Body of pancreas (tissue), 4 donors: ENCODE measurements around the gene GLIS1. TPM values are rescaled to one million over a fixed set of nuclear protein-coding genes. Genes with fewer than 3 reads are reported as not detected.

Experiments used
- ATAC-seq: fragments of 150-250 bp; one replicate; pipeline ENCODE4 v1.9.1; 2016
- DNase-seq, 4 donors: peaks; one replicate each; pipeline ENCODE4 v3.0.0-alpha.2; 2019
- H3K27ac ChIP-seq, 4 donors: fragments of 200-600 bp; sonication (generic); 1 replicate in 3 of 4; 2 replicates in 1 of 4; pipeline versions ENCODE4 v1.5.1 to v1.6.1; 2016 to 2019; ENCODE audit warnings: mild to moderate bottlenecking in 1 of 4, mixed read lengths in 1 of 4, moderate library complexity in 1 of 4
- H3K27me3 ChIP-seq, 2 donors: fragments of 200-600 bp; sonication (generic); one replicate each; pipeline ENCODE4 v1.6.0; 2016; ENCODE audit warnings: mild to moderate bottlenecking in 1 of 2
- H3K36me3 ChIP-seq, 2 donors: fragments of 200-600 bp; sonication (generic); replicated peaks in 1 of 2; 2 replicates each; pipeline ENCODE4 v1.5.1; 2016; ENCODE audit warnings: low read depth in 2 of 2; ENCODE audit not compliant: insufficient read depth in 1 of 2
- H3K4me1 ChIP-seq: fragments of 200-600 bp; sonication (generic); one replicate; pipeline ENCODE4 v1.6.0; 2016
- H3K4me3 ChIP-seq, 2 donors: fragments of 200-600 bp; sonication (generic); 1 replicate in 1 of 2; 2 replicates in 1 of 2; pipeline ENCODE4 v1.5.1; 2016 to 2019
- H3K9me3 ChIP-seq, 3 donors: fragments of 200-600 bp; sonication (generic); 1 replicate in 2 of 3; 2 replicates in 1 of 3; pipeline ENCODE4 v1.5.1; 2016
- CTCF ChIP-seq, 7 experiments: fragments of 450-650 bp in 4 of 7; fragments of 200-600 bp in 3 of 7; sonication (generic) in 3 of 7; IDR thresholded peaks; one replicate each; pipeline ENCODE4 v1.5.1; 2016 to 2019; ENCODE audit warnings: antibody characterized with exemption in 7 of 7
- POLR2A ChIP-seq, 3 donors: fragments of 450-650 bp; IDR thresholded peaks; one replicate each; pipeline ENCODE4 v1.6.1; 2016; ENCODE audit warnings: antibody characterized with exemption in 3 of 3, mild to moderate bottlenecking in 2 of 3
- WGBS, 2 donors: methylation state at CpG; one replicate each; pipeline ENCODE4 v1.1.5; 2017; 5-methylcytosine and 5-hydroxymethylcytosine counted together
- intact Hi-C: fragments of 100-400 bp; cut with DNase I; formaldehyde crosslinking; loops from one replicate; pipeline ENCODE4 v1.15.1; 2023
- total RNA-seq, 2 donors: library from RNA; depleted of rRNA; stranded (reverse); fragments of >200 nt; gene quantifications; one replicate each; pipeline ENCODE4 v1.1.0, GENCODE V29; 2016

GLIS1 gene
- total RNA-seq, 2 donors from 2014 or later: 0.33 TPM; not detected in 1

DNA sequence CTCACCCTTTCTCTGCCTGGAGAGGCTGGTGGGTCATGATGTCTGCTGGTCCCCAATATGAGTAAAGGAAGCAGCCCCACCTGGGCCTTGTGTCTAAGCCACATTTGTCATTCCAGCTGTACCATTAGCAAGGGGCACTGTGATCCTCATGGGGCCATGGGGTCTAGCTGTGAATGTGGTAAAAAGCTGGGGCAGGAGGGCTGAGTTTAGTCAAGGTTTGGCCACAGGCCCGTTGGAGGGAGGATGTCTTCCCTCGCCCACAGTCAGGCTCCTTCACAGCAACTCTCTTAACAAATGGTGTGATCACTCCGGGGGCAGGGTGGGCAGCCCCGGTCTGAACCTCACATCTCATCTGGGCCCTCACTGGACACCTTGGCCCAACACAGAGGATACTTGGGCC is 164.3 kb downstream of the GLIS1 start:
- Histone ChIP-seq H3K27ac (no peak overlapping the region), H3K36me3 (no peaks in the 10 kb centered on the region), H3K4me3 (no peak overlapping the region), H3K9me3 (no peaks in the 10 kb centered on the region), H3K4me1 (peaks cover 8% of the 10 kb centered on the region), H3K27me3 (no peaks in the 10 kb centered on the region)
- peak in 1 of 4 donors; percentile 8 for DNase-seq
- 61 to 73% methylated on average over 4 of the region's 4 CpGs for WGBS, 2 donors
- TF ChIP-seq CTCF (IDR thresholded peaks at IDR 0.05) (no peak), POLR2A (IDR thresholded peaks at IDR 0.05) (no peak)
- intact Hi-C loops: no loop called here
- no peak for ATAC-seq

- Histone ChIP-seq H3K27me3 (no peaks in the 10 kb centered on the region), H3K36me3 (no peaks in the 10 kb centered on the region), H3K27ac (no peak overlapping the region), H3K4me1 (peaks cover 8% of the 10 kb centered on the region), H3K4me3 (no peak overlapping the region), H3K9me3 (no peaks in the 10 kb centered on the region)
- no peak for ATAC-seq
- TF ChIP-seq CTCF (IDR thresholded peaks at IDR 0.05) (no peak), POLR2A (IDR thresholded peaks at IDR 0.05) (no peak)
- intact Hi-C loops: no loop called here
- DNase-seq: peak in 1 of 4 donors; percentile 4
- WGBS, 2 donors: 81 to 100% methylated on average over 1 to 4 of the region's 4 CpGs
Observed at GRCh38 chr1:53573931-53574330, 165.0 kb downstream of the GLIS1 start.

DNA sequence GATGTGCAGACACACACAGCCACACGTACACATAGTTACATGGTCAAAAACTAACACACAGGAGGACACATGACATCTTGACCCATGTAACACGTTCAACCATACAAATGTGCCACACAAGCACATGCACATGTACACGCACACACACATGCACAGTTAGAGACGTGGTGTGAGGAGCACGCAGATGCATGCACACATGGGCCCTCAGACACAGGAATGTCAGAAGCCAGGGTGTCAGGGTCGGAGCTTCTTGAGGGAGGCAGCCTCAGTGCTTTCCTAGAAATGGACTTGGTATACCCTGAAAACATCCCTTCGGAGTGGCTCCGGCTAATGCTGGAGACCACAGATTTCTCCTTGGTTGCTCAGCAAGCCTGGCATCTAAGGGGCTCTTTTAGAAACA is 165.4 kb downstream of the GLIS1 start:
- H3K27me3 ChIP-seq: no peaks in the 10 kb centered on the region
- no peaks in the 10 kb centered on the region for H3K36me3 ChIP-seq
- no peaks in the 10 kb centered on the region for H3K9me3 ChIP-seq
- no peak overlapping the region for H3K4me3 ChIP-seq
- 71 to 85% methylated on average over 1 to 8 of the region's 8 CpGs for WGBS, 2 donors
- intact Hi-C loops: no loop called here
- TF ChIP-seq POLR2A (IDR thresholded peaks at IDR 0.05) (no peak), CTCF (IDR thresholded peaks at IDR 0.05) (no peak)
- H3K4me1 ChIP-seq: peaks cover 8% of the 10 kb centered on the region
- no peak overlapping the region for H3K27ac ChIP-seq
- no peak for ATAC-seq
- DNase-seq: peak in 1 of 4 donors; percentile 2

DNA sequence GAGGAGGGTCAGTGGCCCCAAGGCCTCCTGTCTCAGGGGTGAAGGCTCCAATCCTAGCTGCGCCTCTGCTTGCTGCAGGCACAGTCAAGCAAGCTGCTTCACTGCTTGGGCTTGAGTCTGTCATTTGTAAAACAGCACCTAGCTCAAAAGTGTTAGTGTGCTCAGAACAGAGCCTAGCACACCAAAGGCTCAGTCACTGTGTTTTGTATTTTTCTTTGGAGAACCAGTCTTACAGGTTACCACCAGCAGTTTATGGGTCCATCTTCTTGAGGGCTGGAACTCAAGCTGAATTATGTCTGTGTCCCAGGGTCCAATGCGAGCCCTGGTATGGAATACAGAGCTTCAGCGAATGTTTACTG is 166.2 kb downstream of the GLIS1 start:
- Histone ChIP-seq H3K27me3 (no peaks in the 10 kb centered on the region), H3K9me3 (no peaks in the 10 kb centered on the region), H3K4me1 (peaks cover 8% of the 10 kb centered on the region), H3K27ac (peak overlapping the region in 3 of 4 donors; percentile 31 to 64 (median 63)), H3K36me3 (no peaks in the 10 kb centered on the region), H3K4me3 (no peak overlapping the region)
- TF ChIP-seq POLR2A (IDR thresholded peaks at IDR 0.05) (no peak), CTCF (IDR thresholded peaks at IDR 0.05) (no peak)
- DNase-seq (peak in 1 of 4 donors; percentile 8), ATAC-seq (peak; percentile 25)
- intact Hi-C loops: no loop called here
- WGBS, 2 donors: 17 to 80% methylated on average over 1 to 3 of the region's 3 CpGs

DNA sequence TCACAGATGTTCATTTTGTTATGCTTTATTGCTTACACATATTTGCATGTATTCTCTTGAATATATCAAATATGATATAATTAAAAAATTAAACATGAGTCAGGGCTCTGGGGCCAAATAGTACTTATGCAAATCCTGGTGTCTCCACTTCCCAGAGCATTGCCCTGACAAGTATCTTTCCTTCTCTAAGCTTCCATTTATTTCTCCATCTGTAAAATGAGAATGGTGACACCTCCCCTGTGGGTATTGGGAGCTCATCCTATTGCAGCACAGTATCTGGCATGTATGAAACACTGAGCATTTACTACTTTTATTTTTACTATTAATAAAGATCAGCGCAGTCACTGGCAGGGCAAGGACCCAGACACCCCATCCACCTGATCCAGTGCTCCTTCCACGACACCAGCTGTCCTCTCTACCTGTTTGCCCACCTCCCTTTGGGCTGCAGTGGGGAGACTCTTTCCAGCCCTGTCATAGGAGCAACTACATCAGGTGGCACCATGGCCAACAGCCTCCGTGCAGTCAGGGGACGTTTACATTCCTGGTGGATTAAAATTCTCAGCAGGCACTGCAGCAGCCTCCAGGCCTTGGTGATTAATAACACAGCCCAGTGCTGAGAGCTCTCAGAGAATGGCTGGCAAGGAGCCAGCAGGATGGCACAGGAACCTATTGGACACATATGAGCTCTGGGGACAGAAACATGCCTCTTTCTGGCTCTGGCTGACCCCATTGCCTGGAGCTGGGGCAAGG is 166.7 kb downstream of the GLIS1 start:
- WGBS, 2 donors: 50 to 61% methylated on average over 4 of the region's 4 CpGs
- Histone ChIP-seq H3K36me3 (no peaks in the 10 kb centered on the region), H3K27ac (peak overlapping the region in 3 of 4 donors; percentile 31 to 64 (median 63)), H3K4me3 (no peak overlapping the region), H3K9me3 (no peaks in the 10 kb centered on the region), H3K4me1 (peaks cover 8% of the 10 kb centered on the region), H3K27me3 (no peaks in the 10 kb centered on the region)
- DNase-seq: peak; percentile 41 to 68 (median 61)
- intact Hi-C loops: no loop called here
- ATAC-seq: peak; percentile 85
- no peak for TF ChIP-seq CTCF (IDR thresholded peaks at IDR 0.05)
- no peak for TF ChIP-seq POLR2A (IDR thresholded peaks at IDR 0.05)
